ENCODE measurements around the gene ITIH3. TPM values are rescaled to one million over a fixed set of nuclear protein-coding genes. Genes with fewer than 3 reads are reported as not detected.

ITIH3 gene
- polyA plus RNA-seq, 1 of the 3 experiments (the other 2 are of a cell fraction): 4.3 TPM

GRCh38 chr3:52839892-52840545 lies 45.4 kb downstream of the ITIH3 start:
- H3K9me2 ChIP-seq: no peaks in the 10 kb centered on the region
- H3F3A ChIP-seq (replicated peaks; ENCODE audit: insufficient read depth): no peaks in the 10 kb centered on the region
- TF ChIP-seq CHD2 (IDR thresholded peaks at IDR 0.05; ENCODE audit: low read length, partially characterized antibody) (no peak), GABPA (IDR thresholded peaks at IDR 0.05; ENCODE audit: low read depth) (no peak), POLR2AphosphoS5 (IDR thresholded peaks at IDR 0.05; ENCODE audit: low read depth, low read length) (no peak), SIN3A (IDR thresholded peaks at IDR 0.05; ENCODE audit: borderline replicate concordance, low read depth, low read length) (no peak), IRF3 (IDR thresholded peaks at IDR 0.05; ENCODE audit: low read depth, low read length) (no peak), YY1 (IDR thresholded peaks at IDR 0.05; ENCODE audit: low read depth) (no peak), MXI1 (IDR thresholded peaks at IDR 0.05; ENCODE audit: low read depth, low read length) (no peak), FOSL2 (IDR thresholded peaks at IDR 0.05; ENCODE audit: borderline replicate concordance, low read depth) (no peak), NFIC (IDR thresholded peaks at IDR 0.05; ENCODE audit: borderline replicate concordance) (no peak), SMC3 (IDR thresholded peaks at IDR 0.05; ENCODE audit: low read depth, low read length) (no peak), REST (IDR thresholded peaks at IDR 0.05; ENCODE audit: low read depth, low read length) (no peak), TCF12 (IDR thresholded peaks at IDR 0.05) (no peak), FOXJ3 (CRISPR knock-in tag; IDR thresholded peaks at IDR 0.05) (no peak), GATA2 (CRISPR knock-in tag; IDR thresholded peaks at IDR 0.05) (no peak), RFX5 (IDR thresholded peaks at IDR 0.05; ENCODE audit: low read length) (no peak)
- TF ChIP-seq, protein P1, sequence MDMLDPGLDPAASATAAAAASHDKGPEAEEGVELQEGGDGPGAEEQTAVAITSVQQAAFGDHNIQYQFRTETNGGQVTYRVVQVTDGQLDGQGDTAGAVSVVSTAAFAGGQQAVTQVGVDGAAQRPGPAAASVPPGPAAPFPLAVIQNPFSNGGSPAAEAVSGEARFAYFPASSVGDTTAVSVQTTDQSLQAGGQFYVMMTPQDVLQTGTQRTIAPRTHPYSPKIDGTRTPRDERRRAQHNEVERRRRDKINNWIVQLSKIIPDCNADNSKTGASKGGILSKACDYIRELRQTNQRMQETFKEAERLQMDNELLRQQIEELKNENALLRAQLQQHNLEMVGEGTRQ (IDR thresholded peaks at IDR 0.05; ENCODE audit: borderline replicate concordance, low read depth, low read length): no peak
- no peak overlapping the region for H2AFZ ChIP-seq (ENCODE audit: low read depth)
- no peak overlapping the region for H3K4me3 ChIP-seq (ENCODE audit: low read depth in 2 of 2, low read length in 1 of 2)
- no peak for DNase-seq
- ChIA-PET CTCF (interaction anchor here (1.4 to 2.0 kb wide), 2 partner anchors 11 to 21 kb away, joined by 3 to 10 read pairs; no protein-coding TSS in a partner anchor), POLR2A (no interaction called here)
- H3K4me1 ChIP-seq (ENCODE audit: control insufficient read depth in 1 of 2, insufficient read depth in 2 of 2, low read depth in 1 of 2, low read length in 1 of 2): no peaks in the 10 kb centered on the region
- H4K20me1 ChIP-seq (ENCODE audit: insufficient read depth): no peaks in the 10 kb centered on the region
- H3K27me3 ChIP-seq (ENCODE audit: insufficient read depth): no peaks in the 10 kb centered on the region
- no peak overlapping the region for H3K27ac ChIP-seq (ENCODE audit: low read depth in 2 of 2, low read length in 1 of 2)
- H3K9me3 ChIP-seq: no peaks in the 10 kb centered on the region
- 94% methylated on average over 22 of the region's 23 CpGs for WGBS (ENCODE audit: low lambda C conversion rate)
- H3K4me2 ChIP-seq: no peak overlapping the region
- H3K36me3 ChIP-seq (replicated peaks in 1 of 2; ENCODE audit: control insufficient read depth in 1 of 2, insufficient read depth in 2 of 2, low read length in 1 of 2): peaks cover 0 to 21% of the 10 kb centered on the region in 2 experiments
- H3K79me2 ChIP-seq (ENCODE audit: insufficient read depth): no peaks in the 10 kb centered on the region
- H3K9ac ChIP-seq: no peak overlapping the region
